Activated CD4-positive, alpha-beta T cell treated with anti-CD3 and anti-CD28 coated beads, Interleukin-2, amount 10 ng/mL, durations not matched to agents 7 days and 5 days (primary cell): Measurements from ENCODE around the gene RCCD1. TPM values are rescaled to one million over a fixed set of nuclear protein-coding genes. Genes with fewer than 3 reads are reported as not detected.

Experiments used
- CTCF ChIA-PET: fragments of 350-600 bp; sonication (Branson Sonifier 250); formaldehyde crosslinking; loops from one replicate; lab custom pipeline; 2021; ENCODE audit warnings: antibody characterized with exemption; lab: Charles Lee
- POLR2A ChIA-PET: fragments of 350-600 bp; sonication (Branson Sonifier 250); formaldehyde crosslinking; loops from one replicate; lab custom pipeline; 2021; ENCODE audit warnings: antibody characterized with exemption; lab: Charles Lee
- DNase-seq: peaks from one replicate; pipeline ENCODE4 v3.0.0-alpha.2; 2020
- H3K27ac Mint-ChIP-seq: one replicate; pipeline ENCODE4 v1.8.0; 2021; ENCODE audit warnings: mild to moderate bottlenecking, moderate library complexity, mixed read lengths
- H3K27me3 Mint-ChIP-seq: one replicate; pipeline ENCODE4 v1.8.0; 2021; ENCODE audit warnings: mixed read lengths
- H3K36me3 Mint-ChIP-seq: one replicate; pipeline ENCODE4 v1.8.0; 2021; ENCODE audit warnings: low read depth, mixed read lengths
- H3K4me1 Mint-ChIP-seq: one replicate; pipeline ENCODE4 v1.8.0; 2021; ENCODE audit warnings: mixed read lengths
- H3K4me3 Mint-ChIP-seq: one replicate; pipeline ENCODE4 v1.8.0; 2021; ENCODE audit warnings: mild to moderate bottlenecking, moderate library complexity, mixed read lengths
- H3K9me3 Mint-ChIP-seq: one replicate; pipeline ENCODE4 v1.8.0; 2021; ENCODE audit warnings: mixed read lengths
- total RNA-seq, 2 experiments: library from RNA; stranded (reverse); gene quantifications; one replicate each; pipeline ENCODE4 v1.2.3, GENCODE V29; 2021

The RCCD1 gene
- total RNA-seq, 2 experiments from 2014 or later = 30.8 to 35.9 TPM

GRCh38 chr15:90934256-90934948 is 20.3 kb upstream of the RCCD1 start:
- Mint-ChIP-seq H3K4me3 (peak overlapping the region; percentile 82), H3K4me1 (peaks cover 57% of the 10 kb centered on the region), H3K27me3 (no peaks in the 10 kb centered on the region), H3K9me3 (no peaks in the 10 kb centered on the region), H3K27ac (peak overlapping the region; percentile 96), H3K36me3 (peaks cover 17% of the 10 kb centered on the region)
- CTCF ChIA-PET = interaction anchor here (0.7 to 9.8 kb wide), 23 partner anchors 11 to 641 kb away, joined by 3 to 140 read pairs (median 4); partner anchors contain the start of genes MAN2A2 and RCCD1
- peak; percentile 91 for DNase-seq
- POLR2A ChIA-PET = interaction anchor here (0.6 kb wide), 2 partner anchors 48 to 235 kb away, joined by 3 to 5 read pairs; no protein-coding TSS in a partner anchor

GRCh38 chr15:90934949-90935751 is 19.5 kb upstream of the RCCD1 start, which contains the start of gene UNC45A:
Gene UNC45A (plus strand): TSS chr15:90935285. CDS start chr15:90935325, 40 bp downstream.
- Mint-ChIP-seq H3K4me1 (peaks cover 51% of the 10 kb centered on the region), H3K27me3 (no peaks in the 10 kb centered on the region), H3K27ac (peak within 1 kb of the TSS; percentile 96), H3K9me3 (no peaks in the 10 kb centered on the region), H3K4me3 (peak within 1 kb of the TSS; percentile 82), H3K36me3 (peaks cover 24% of the 10 kb centered on the region)
- CTCF ChIA-PET = interaction anchor here (0.7 to 9.8 kb wide), 22 partner anchors 10 to 574 kb away, joined by 3 to 140 read pairs (median 4); partner anchors contain the start of genes MAN2A2, PRC1 and RCCD1
- peak; percentile 96 for DNase-seq
- POLR2A ChIA-PET = interaction anchor here (0.6 kb wide), 2 partner anchors 47 to 235 kb away, joined by 3 to 5 read pairs; no protein-coding TSS in a partner anchor

GRCh38 chr15:90936823-90937222 is 17.9 kb upstream of the RCCD1 start:
- Mint-ChIP-seq H3K4me3 (peak overlapping the region; percentile 82), H3K36me3 (peaks cover 36% of the 10 kb centered on the region), H3K9me3 (no peaks in the 10 kb centered on the region), H3K27ac (no peak overlapping the region), H3K27me3 (no peaks in the 10 kb centered on the region), H3K4me1 (peaks cover 37% of the 10 kb centered on the region)
- CTCF ChIA-PET = interaction anchor here (0.6 to 9.8 kb wide), 5 partner anchors 9 to 1614 kb away, joined by 3 to 140 read pairs (median 3); partner anchors contain the start of gene RCCD1
- POLR2A ChIA-PET = no interaction called here
- no peak for DNase-seq

GRCh38 chr15:90938261-90938660 is 16.4 kb upstream of the RCCD1 start:
- Mint-ChIP-seq H3K27me3 (no peaks in the 10 kb centered on the region), H3K36me3 (peaks cover 43% of the 10 kb centered on the region), H3K27ac (no peak overlapping the region), H3K4me1 (peaks cover 29% of the 10 kb centered on the region), H3K9me3 (no peaks in the 10 kb centered on the region), H3K4me3 (no peak overlapping the region)
- DNase-seq = no peak
- ChIA-PET CTCF (interaction anchor here (1.0 to 9.8 kb wide), 2 partner anchors 18 to 39 kb away, joined by 3 to 140 read pairs; partner anchors contain the start of gene RCCD1), POLR2A (no interaction called here)

- Mint-ChIP-seq H3K9me3 (no peaks in the 10 kb centered on the region), H3K4me1 (peaks cover 14% of the 10 kb centered on the region), H3K27me3 (no peaks in the 10 kb centered on the region), H3K36me3 (peaks cover 51% of the 10 kb centered on the region), H3K4me3 (no peak overlapping the region), H3K27ac (no peak overlapping the region)
- DNase-seq = no peak
- ChIA-PET CTCF (interaction anchor here (1.1 to 10.3 kb wide), 2 partner anchors 8 to 16 kb away, joined by 8 to 58 read pairs; partner anchors contain the start of gene RCCD1), POLR2A (no interaction called here)
Measured at GRCh38 chr15:90939756-90940155, 14.9 kb upstream of the RCCD1 start.

GRCh38 chr15:90941038-90941437 is 13.6 kb upstream of the RCCD1 start:
- CTCF ChIA-PET = interaction anchor here (10.2 to 10.3 kb wide), 2 partner anchors 7 to 15 kb away, joined by 58 to 135 read pairs; partner anchors contain the start of genes HDDC3, RCCD1 and UNC45A
- DNase-seq = no peak
- POLR2A ChIA-PET = no interaction called here
- Mint-ChIP-seq H3K27ac (no peak overlapping the region), H3K4me1 (peaks cover 10% of the 10 kb centered on the region), H3K9me3 (no peaks in the 10 kb centered on the region), H3K36me3 (peaks cover 57% of the 10 kb centered on the region), H3K4me3 (no peak overlapping the region), H3K27me3 (no peaks in the 10 kb centered on the region)

GRCh38 chr15:90942354-90943120 is 12.1 kb upstream of the RCCD1 start:
- Mint-ChIP-seq H3K4me3 (no peak overlapping the region), H3K4me1 (no peaks in the 10 kb centered on the region), H3K27ac (no peak overlapping the region), H3K9me3 (no peaks in the 10 kb centered on the region), H3K27me3 (no peaks in the 10 kb centered on the region), H3K36me3 (peaks cover 53% of the 10 kb centered on the region)
- ChIA-PET POLR2A (no interaction called here), CTCF (interaction anchor here (0.6 to 10.3 kb wide), 3 partner anchors 9 to 27 kb away, joined by 3 to 135 read pairs (median 58); partner anchors contain the start of genes HDDC3, RCCD1 and UNC45A)
- no peak for DNase-seq

GRCh38 chr15:90945091-90945490 is 9.6 kb upstream of the RCCD1 start:
- no peak overlapping the region for H3K27ac Mint-ChIP-seq
- no peaks in the 10 kb centered on the region for H3K27me3 Mint-ChIP-seq
- no peak for DNase-seq
- CTCF ChIA-PET = interaction anchor here (10.2 to 10.3 kb wide), 2 partner anchors 11 kb away, joined by 58 to 135 read pairs; partner anchors contain the start of genes HDDC3, RCCD1 and UNC45A
- H3K36me3 Mint-ChIP-seq = peaks cover 56% of the 10 kb centered on the region
- H3K4me1 Mint-ChIP-seq = no peaks in the 10 kb centered on the region
- no peak overlapping the region for H3K4me3 Mint-ChIP-seq
- H3K9me3 Mint-ChIP-seq = no peaks in the 10 kb centered on the region
- POLR2A ChIA-PET = interaction anchor here (0.6 kb wide), 1 partner anchor 12 kb away, joined by 3 read pairs; no protein-coding TSS in a partner anchor

GRCh38 chr15:90946538-90946937 is 8.1 kb upstream of the RCCD1 start:
- CTCF ChIA-PET = interaction anchor here (0.5 to 10.3 kb wide), 4 partner anchors 9 to 446 kb away, joined by 3 to 135 read pairs (median 30); partner anchors contain the start of genes HDDC3, RCCD1 and UNC45A
- no peaks in the 10 kb centered on the region for H3K27me3 Mint-ChIP-seq
- H3K27ac Mint-ChIP-seq = no peak overlapping the region
- no peaks in the 10 kb centered on the region for H3K9me3 Mint-ChIP-seq
- DNase-seq = no peak
- POLR2A ChIA-PET = no interaction called here
- peaks cover 50% of the 10 kb centered on the region for H3K36me3 Mint-ChIP-seq
- no peak overlapping the region for H3K4me3 Mint-ChIP-seq
- no peaks in the 10 kb centered on the region for H3K4me1 Mint-ChIP-seq

GRCh38 chr15:90946941-90947576 is 7.6 kb upstream of the RCCD1 start:
- H3K4me3 Mint-ChIP-seq = no peak overlapping the region
- no peaks in the 10 kb centered on the region for H3K4me1 Mint-ChIP-seq
- H3K9me3 Mint-ChIP-seq = no peaks in the 10 kb centered on the region
- POLR2A ChIA-PET = no interaction called here
- DNase-seq = no peak
- CTCF ChIA-PET = interaction anchor here (0.5 to 10.3 kb wide), 3 partner anchors 9 to 191 kb away, joined by 3 to 135 read pairs (median 58); partner anchors contain the start of genes HDDC3, RCCD1 and UNC45A
- no peaks in the 10 kb centered on the region for H3K27me3 Mint-ChIP-seq
- H3K36me3 Mint-ChIP-seq = peaks cover 54% of the 10 kb centered on the region
- H3K27ac Mint-ChIP-seq = no peak overlapping the region
